HepG2 (cell line): ENCODE results near the gene CTNNBL1. TPM values are rescaled to one million over a fixed set of nuclear protein-coding genes. Genes with fewer than 3 reads are reported as not detected.

Experiments used
- ATAC-seq: fragments of 200-7000 bp; cut with Tn5 transposase; 3 replicates; pipeline ENCODE4 v1.9.1; 2020; ENCODE audit warnings: mild to moderate bottlenecking, moderate library complexity
- BruUV-seq: library from RNA; stranded (reverse); fragments of 400-500 nt; replicated peaks from 2 replicates; lab custom pipeline; 2021; lab: Mats Ljungman, UMichigan
- CTCF ChIA-PET: fragments of 300-600 bp; formaldehyde crosslinking; extraction: SDS; loops from one replicate; lab custom pipeline; 2021; ENCODE audit warnings: low total read pairs, inconsistent platforms, low intra/inter-chr PET ratio; lab: Yijun Ruan, JAX
- POLR2A ChIA-PET: fragments of 350-600 bp; sonication (Branson Sonifier 250); formaldehyde crosslinking; loops from one replicate; lab custom pipeline; 2020; ENCODE audit warnings: antibody characterized with exemption, inconsistent platforms; lab: Yijun Ruan, JAX
- DNase-seq: peaks from one replicate; pipeline ENCODE4 v3.0.0-alpha.2; 2015; ENCODE audit warnings: low spot score
- FAIRE-seq: peaks from 3 replicates; lab custom pipeline; 2011; peaks lifted over from hg19 to GRCh38; lab: Jason Lieb, UNC
- H2AFZ ChIP-seq: one replicate; pipeline ENCODE4 v1.6.1; 2011; ENCODE audit warnings: low read length, inconsistent platforms
- H3K27ac ChIP-seq: fragments of 300-600 bp; 3 replicates; pipeline ENCODE4 v1.8.0; 2011; ENCODE audit warnings: mixed run types, mild to moderate bottlenecking, mixed read lengths, low read length, inconsistent platforms; ENCODE audit not compliant: insufficient read depth; ENCODE audit errors: extremely low read length
- H3K27me3 ChIP-seq, 2 experiments: fragments of 200-600 bp in 1 of 2; 2 replicates in 1 of 2; 3 replicates in 1 of 2; pipeline versions ENCODE4 v1.6.0 to v1.8.0; 2011; ENCODE audit warnings: low read length in 2 of 2, mild to moderate bottlenecking in 2 of 2, moderate library complexity in 2 of 2, inconsistent platforms in 1 of 2; ENCODE audit not compliant: insufficient read depth in 2 of 2, control insufficient read depth in 1 of 2
- H3K36me3 ChIP-seq, 2 experiments: fragments of 200-600 bp in 1 of 2; replicated peaks in 1 of 2; 2 replicates in 1 of 2; 3 replicates in 1 of 2; pipeline versions ENCODE4 v1.5.1 to v1.8.0; 2011; ENCODE audit warnings: low read length in 2 of 2, inconsistent platforms in 1 of 2; ENCODE audit not compliant: insufficient read depth in 2 of 2, control insufficient read depth in 1 of 2
- H3K4me1 ChIP-seq: 2 replicates; pipeline ENCODE4 v1.5.1; 2012; ENCODE audit warnings: low read length, inconsistent platforms; ENCODE audit not compliant: insufficient read depth
- H3K4me2 ChIP-seq: 2 replicates; pipeline ENCODE4 v1.6.0; 2011; ENCODE audit warnings: low read depth, low read length, inconsistent platforms
- H3K4me3 ChIP-seq, 3 experiments: fragments of 200-600 bp in 1 of 3; sonication (generic), shearing (Covaris generic) in 1 of 3; replicated peaks in 1 of 3; 2 replicates each; pipeline ENCODE4 v1.5.1; 2011 to 2016; ENCODE audit warnings: low read length in 3 of 3, inconsistent platforms in 2 of 3, low read depth in 2 of 3, mild to moderate bottlenecking in 2 of 3, control low read depth in 1 of 3, mixed read lengths in 1 of 3; ENCODE audit not compliant: insufficient read depth in 1 of 3
- H3K79me2 ChIP-seq: one replicate; pipeline ENCODE4 v1.6.1; 2011; ENCODE audit warnings: low read length, inconsistent platforms; ENCODE audit not compliant: insufficient read depth
- H3K9ac ChIP-seq: 2 replicates; pipeline ENCODE4 v1.6.0; 2011; ENCODE audit warnings: mild to moderate bottlenecking, low read depth, low read length, inconsistent platforms; ENCODE audit not compliant: insufficient read depth
- H3K9me3 ChIP-seq: 2 replicates; pipeline ENCODE4 v1.5.1; 2012; ENCODE audit warnings: mild to moderate bottlenecking, low read length
- H4K20me1 ChIP-seq: 2 replicates; pipeline ENCODE4 v1.6.0; 2011; ENCODE audit warnings: inconsistent platforms, mild to moderate bottlenecking, low read length, moderate library complexity; ENCODE audit not compliant: insufficient read depth
- ZNF33A ChIP-seq: sonication (generic); formaldehyde crosslinking; IDR thresholded peaks from 2 replicates; pipeline ENCODE4 v1.5.1; 2020; ENCODE audit warnings: missing genetic modification reagents, mild to moderate bottlenecking, moderate library complexity, borderline replicate concordance
- ZNF383 ChIP-seq: sonication (generic); formaldehyde crosslinking; IDR thresholded peaks from 2 replicates; pipeline ENCODE4 v1.4.0; 2020; ENCODE audit warnings: missing genetic modification reagents, mild to moderate bottlenecking, borderline replicate concordance
- WGBS: methylation state at CpG from one replicate; pipeline ENCODE4 v1.1.6; 2017; ENCODE audit warnings: low lambda C conversion rate; 5-methylcytosine and 5-hydroxymethylcytosine counted together
- in situ Hi-C: cut with HindIII; loops from 2 replicates; pipeline ENCODE4 v1.10.0; 2017; ENCODE audit warnings: low pct_unique_long_range_greater_than_20kb; ENCODE audit not compliant: extremely low pct_ligation_motif_present
- intact Hi-C: fragments of 100-400 bp; cut with micrococcal nuclease; formaldehyde crosslinking; loops from one replicate; pipeline ENCODE4 v1.10.0; 2022; ENCODE audit not compliant: unreplicated experiment
- polyA plus RNA-seq, 8 experiments: library from polyadenylated mRNA; depleted of rRNA in 3 of 8; stranded (reverse) in 7 of 8; unstranded in 1 of 8; fragments of >200 nt; fragmentation: Illumina TruSeq in 4 of 8; extraction: Trizol in 4 of 8; gene quantifications; 2 replicates each; pipeline versions ENCODE4 v1.2.1 to v1.2.3, GENCODE V29; 2011 to 2016; ENCODE audit warnings: low read depth in 4 of 8, missing spikeins in 1 of 8, mixed read lengths in 1 of 8; ENCODE audit not compliant: insufficient read depth in 1 of 8
- total RNA-seq, 5 experiments: library from RNA; depleted of rRNA; stranded (reverse); fragments of >200 nt; fragmentation: Illumina TruSeq; extraction: Trizol; gene quantifications; 2 replicates each; pipeline ENCODE4 v1.2.3, GENCODE V29; 2016; ENCODE audit warnings: low read depth in 1 of 5
- TF ChIP-seq, protein P1 (sequence below): IDR thresholded peaks from 2 replicates; pipeline ENCODE4 v1.4.0; 2020; ENCODE audit warnings: mild to moderate bottlenecking, missing genetic modification reagents

Gene CTNNBL1
- total and polyA plus RNA-seq, 2 of the 13 experiments (the other 11 are each of a cell fraction or from before 2014, with no cell fraction given) = 49.3 to 94.6 TPM

DNA sequence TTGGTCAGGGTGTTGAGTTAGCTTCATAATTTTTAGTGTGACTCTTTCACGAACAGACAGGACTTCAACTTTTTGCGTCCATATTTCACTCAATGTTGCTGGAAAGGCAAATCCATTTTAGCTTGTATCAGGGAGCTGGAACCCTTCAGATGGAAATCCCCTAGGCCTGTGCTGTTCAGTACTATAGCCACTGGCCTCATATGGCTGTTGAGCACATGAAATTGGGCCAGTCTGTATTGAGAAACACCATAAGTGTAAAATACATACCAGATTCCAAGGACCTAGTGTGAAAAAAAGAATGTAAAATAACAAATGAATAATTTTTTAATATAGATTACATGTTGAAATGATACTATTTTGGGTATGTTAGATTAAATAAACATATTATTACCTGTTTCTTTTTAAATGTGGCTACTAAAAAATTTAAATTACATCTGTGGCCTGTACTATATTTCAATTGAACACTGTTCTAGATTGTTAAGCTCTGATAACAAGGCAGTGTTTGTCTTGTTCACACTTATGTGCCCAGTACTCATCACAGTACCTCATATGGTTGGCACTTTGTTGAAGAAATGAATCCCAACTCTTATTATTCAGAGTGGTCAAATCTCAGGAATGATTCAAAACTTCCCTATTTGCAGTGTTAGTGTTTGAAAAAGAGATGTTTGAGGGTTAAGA lies 34.3 kb downstream of the CTNNBL1 start:
- CTCF ChIA-PET = no interaction called here
- peak overlapping the region; percentile 20 for H3K27ac ChIP-seq
- no TSS peak for BruUV-seq
- H4K20me1 ChIP-seq = no peaks in the 10 kb centered on the region
- no peak for DNase-seq
- peaks cover 30% of the 10 kb centered on the region for H3K79me2 ChIP-seq
- intact Hi-C loops = no loop called here
- no peak for TF ChIP-seq ZNF383 (CRISPR knock-in tag)
- TF ChIP-seq ZNF33A (CRISPR knock-in tag) = peak; percentile 50; the same call in 1 of the 2 replicates
- TF ChIP-seq, protein P1, sequence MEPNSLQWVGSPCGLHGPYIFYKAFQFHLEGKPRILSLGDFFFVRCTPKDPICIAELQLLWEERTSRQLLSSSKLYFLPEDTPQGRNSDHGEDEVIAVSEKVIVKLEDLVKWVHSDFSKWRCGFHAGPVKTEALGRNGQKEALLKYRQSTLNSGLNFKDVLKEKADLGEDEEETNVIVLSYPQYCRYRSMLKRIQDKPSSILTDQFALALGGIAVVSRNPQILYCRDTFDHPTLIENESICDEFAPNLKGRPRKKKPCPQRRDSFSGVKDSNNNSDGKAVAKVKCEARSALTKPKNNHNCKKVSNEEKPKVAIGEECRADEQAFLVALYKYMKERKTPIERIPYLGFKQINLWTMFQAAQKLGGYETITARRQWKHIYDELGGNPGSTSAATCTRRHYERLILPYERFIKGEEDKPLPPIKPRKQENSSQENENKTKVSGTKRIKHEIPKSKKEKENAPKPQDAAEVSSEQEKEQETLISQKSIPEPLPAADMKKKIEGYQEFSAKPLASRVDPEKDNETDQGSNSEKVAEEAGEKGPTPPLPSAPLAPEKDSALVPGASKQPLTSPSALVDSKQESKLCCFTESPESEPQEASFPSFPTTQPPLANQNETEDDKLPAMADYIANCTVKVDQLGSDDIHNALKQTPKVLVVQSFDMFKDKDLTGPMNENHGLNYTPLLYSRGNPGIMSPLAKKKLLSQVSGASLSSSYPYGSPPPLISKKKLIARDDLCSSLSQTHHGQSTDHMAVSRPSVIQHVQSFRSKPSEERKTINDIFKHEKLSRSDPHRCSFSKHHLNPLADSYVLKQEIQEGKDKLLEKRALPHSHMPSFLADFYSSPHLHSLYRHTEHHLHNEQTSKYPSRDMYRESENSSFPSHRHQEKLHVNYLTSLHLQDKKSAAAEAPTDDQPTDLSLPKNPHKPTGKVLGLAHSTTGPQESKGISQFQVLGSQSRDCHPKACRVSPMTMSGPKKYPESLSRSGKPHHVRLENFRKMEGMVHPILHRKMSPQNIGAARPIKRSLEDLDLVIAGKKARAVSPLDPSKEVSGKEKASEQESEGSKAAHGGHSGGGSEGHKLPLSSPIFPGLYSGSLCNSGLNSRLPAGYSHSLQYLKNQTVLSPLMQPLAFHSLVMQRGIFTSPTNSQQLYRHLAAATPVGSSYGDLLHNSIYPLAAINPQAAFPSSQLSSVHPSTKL (CRISPR knock-in tag) = 0 out of 2 replicates have a peak, but pooled peaks have one; percentile 2
- TF ChIP-seq, all 625 proteins: peak for 2
- no peaks in the 10 kb centered on the region for H3K27me3 ChIP-seq
- FAIRE-seq (no peak), ATAC-seq (peak; percentile 30)
- no peak overlapping the region for H3K4me2 ChIP-seq
- no peak overlapping the region for H2AFZ ChIP-seq
- peaks cover 0 to 7% of the 10 kb centered on the region in 2 experiments; a peak in 3 of 5 replicates for H3K36me3 ChIP-seq
- H3K4me3 ChIP-seq = no peak overlapping the region
- peaks cover 54% of the 10 kb centered on the region for H3K4me1 ChIP-seq
- 91% methylated on average over 2 of the region's 2 CpGs for WGBS
- no peak overlapping the region for H3K9ac ChIP-seq
- in situ Hi-C loops = no loop called here
- H3K9me3 ChIP-seq = no peaks in the 10 kb centered on the region
- POLR2A ChIA-PET = interaction anchor here (0.8 to 1.5 kb wide), 2 partner anchors 34 to 550 kb away, joined by 3 to 8 read pairs; partner anchors contain the start of genes CTNNBL1 and RPN2
